Tibial nerve (tissue), 4 donors: Measurements from ENCODE around the gene EPS8L1. TPM values are rescaled to one million over a fixed set of nuclear protein-coding genes. Genes with fewer than 3 reads are reported as not detected.
"Not testable (repeated sequence)": the region's sequence is repeated elsewhere in the genome, so short reads cannot be mapped to it uniquely, and the experiment has no call there.

Experiments
- DNase-seq, 2 donors: peaks; one replicate each; pipeline ENCODE4 v3.0.0-alpha.2; 2019; ENCODE audit warnings: low spot score in 2 of 2
- H3K27ac ChIP-seq, 4 donors: fragments of 200-600 bp; sonication (generic) in 3 of 4; one replicate each; pipeline ENCODE4 v1.5.1; 2017 to 2019; ENCODE audit warnings: mild to moderate bottlenecking in 1 of 4
- H3K27me3 ChIP-seq, 2 donors: fragments of 200-600 bp; sonication (generic) in 1 of 2; one replicate each; pipeline versions ENCODE4 v1.5.1 to v1.6.0; 2017 to 2019
- H3K36me3 ChIP-seq, 3 donors: fragments of 200-600 bp; sonication (generic); one replicate each; pipeline ENCODE4 v1.5.1; 2018 to 2019
- H3K4me1 ChIP-seq, 4 donors: fragments of 200-600 bp; sonication (generic) in 3 of 4; one replicate each; pipeline ENCODE4 v1.5.1; 2017 to 2019
- H3K4me3 ChIP-seq, 4 donors: fragments of 200-600 bp; sonication (generic) in 3 of 4; one replicate each; pipeline ENCODE4 v1.5.1; 2017 to 2019; ENCODE audit warnings: mild to moderate bottlenecking in 1 of 4, moderate library complexity in 1 of 4
- H3K9me3 ChIP-seq, 4 donors: fragments of 200-600 bp; sonication (generic) in 3 of 4; one replicate each; pipeline ENCODE4 v1.5.1; 2017 to 2019
- CTCF ChIP-seq, 5 experiments: fragments of 200-600 bp in 3 of 5; fragments of 450-650 bp in 2 of 5; sonication (generic) in 3 of 5; IDR thresholded peaks; one replicate each; pipeline ENCODE4 v1.5.1; 2016 to 2019; ENCODE audit warnings: antibody characterized with exemption in 5 of 5, mild to moderate bottlenecking in 3 of 5, moderate library complexity in 2 of 5
- EP300 ChIP-seq, 2 donors: sonication (generic); formaldehyde crosslinking; IDR thresholded peaks; one replicate each; pipeline ENCODE4 v1.6.1; 2017; ENCODE audit warnings: antibody characterized with exemption in 2 of 2, mild to moderate bottlenecking in 1 of 2
- POLR2A ChIP-seq, 2 donors: fragments of 450-650 bp; IDR thresholded peaks; one replicate each; pipeline ENCODE4 v1.6.1; 2017; ENCODE audit warnings: antibody characterized with exemption in 2 of 2, mild to moderate bottlenecking in 2 of 2, moderate library complexity in 2 of 2
- WGBS, 2 donors: methylation state at CpG; one replicate each; pipeline ENCODE4 v1.1.5; 2018; 5-methylcytosine and 5-hydroxymethylcytosine counted together
- total RNA-seq, 4 donors: library from RNA; depleted of rRNA; stranded (reverse); fragments of >200 nt; gene quantifications; one replicate each; pipeline ENCODE4 v1.1.0, GENCODE V29; 2016

Gene EPS8L1
- total RNA-seq, 4 donors from 2014 or later = 0.44 to 1.2 TPM; not detected in 2

GRCh38 chr19:55032170-55032800, 43.4 kb upstream of the EPS8L1 start:
- no peaks in the 10 kb centered on the region for H3K4me1 ChIP-seq
- 88 to 92% methylated on average over 22 of the region's 22 CpGs for WGBS, 2 donors
- H3K36me3 ChIP-seq = no peaks in the 10 kb centered on the region
- TF ChIP-seq POLR2A (IDR thresholded peaks at IDR 0.05) = no peak
- no peak for TF ChIP-seq EP300 (IDR thresholded peaks at IDR 0.05)
- TF ChIP-seq CTCF (IDR thresholded peaks at IDR 0.05) = no peak
- DNase-seq = no peak
- no peak overlapping the region for H3K4me3 ChIP-seq
- no peaks in the 10 kb centered on the region for H3K9me3 ChIP-seq
- H3K27me3 ChIP-seq = no peaks in the 10 kb centered on the region
- no peak overlapping the region for H3K27ac ChIP-seq

- H3K36me3 ChIP-seq, H3K4me1 ChIP-seq, H3K9me3 ChIP-seq, H3K27me3 ChIP-seq, H3K4me3 ChIP-seq, H3K27ac ChIP-seq, DNase-seq: not testable (repeated sequence)
- 91 to 92% methylated on average over 46 to 70 of the region's 70 CpGs for WGBS, 2 donors
These were observed 42.6 kb upstream of the EPS8L1 start for GRCh38 chr19:55032976-55033643.

GRCh38 chr19:55034751-55035150, 40.9 kb upstream of the EPS8L1 start:
- Histone ChIP-seq H3K36me3 (peaks cover 0 to 16% (median 0%) of the 10 kb centered on the region in 3 donors), H3K4me3 (no peak overlapping the region), H3K9me3 (no peaks in the 10 kb centered on the region), H3K4me1 (no peaks in the 10 kb centered on the region), H3K27me3 (no peaks in the 10 kb centered on the region), H3K27ac (no peak overlapping the region)
- no peak for DNase-seq
- no peak for TF ChIP-seq POLR2A (IDR thresholded peaks at IDR 0.05)
- no peak for TF ChIP-seq CTCF (IDR thresholded peaks at IDR 0.05)
- no peak for TF ChIP-seq EP300 (IDR thresholded peaks at IDR 0.05)
- WGBS, 2 donors = 93 to 95% methylated on average over 13 of the region's 13 CpGs

GRCh38 chr19:55036058-55036457, 39.6 kb upstream of the EPS8L1 start:
- H3K4me1 ChIP-seq = no peaks in the 10 kb centered on the region
- no peak for DNase-seq
- peaks cover 0 to 28% (median 0%) of the 10 kb centered on the region in 3 donors for H3K36me3 ChIP-seq
- no peaks in the 10 kb centered on the region for H3K27me3 ChIP-seq
- no peak overlapping the region for H3K4me3 ChIP-seq
- peaks cover 0 to under 1% (median 0%) of the 10 kb centered on the region in 4 donors for H3K9me3 ChIP-seq
- H3K27ac ChIP-seq = no peak overlapping the region
- TF ChIP-seq EP300 (IDR thresholded peaks at IDR 0.05) = no peak
- TF ChIP-seq POLR2A (IDR thresholded peaks at IDR 0.05) = no peak
- no peak for TF ChIP-seq CTCF (IDR thresholded peaks at IDR 0.05)
- WGBS, 2 donors = 81 to 89% methylated on average over 2 of the region's 2 CpGs

- not testable (repeated sequence) for H3K27me3 ChIP-seq, H3K4me1 ChIP-seq, DNase-seq, H3K27ac ChIP-seq, H3K4me3 ChIP-seq
- Histone ChIP-seq H3K9me3 (peaks cover 0 to 14% (median 0%) of the 10 kb centered on the region in 4 donors), H3K36me3 (peaks cover 0 to 44% (median 0%) of the 10 kb centered on the region in 3 donors)
- WGBS, 2 donors = 87 to 91% methylated on average over 6 of the region's 6 CpGs
These were observed 38.1 kb upstream of the EPS8L1 start for GRCh38 chr19:55037603-55038002.

- Histone ChIP-seq H3K9me3 (peaks cover 0 to 18% (median 0%) of the 10 kb centered on the region in 4 donors), H3K36me3 (peaks cover 0 to 74% (median 11%) of the 10 kb centered on the region in 3 donors)
- not testable (repeated sequence) for H3K4me3 ChIP-seq, H3K27ac ChIP-seq, DNase-seq, H3K27me3 ChIP-seq, H3K4me1 ChIP-seq
- 88 to 90% methylated on average over 12 of the region's 12 CpGs for WGBS, 2 donors
These were observed 35.0 kb upstream of the EPS8L1 start for GRCh38 chr19:55040654-55041053.
